Gastrocnemius medialis (tissue), 4 donors: ENCODE data around the gene PLGRKT.

Experiments used
- CTCF ChIP-seq, 5 experiments: fragments of 450-650 bp in 3 of 5; fragments of 200-600 bp in 2 of 5; sonication (generic) in 2 of 5; IDR thresholded peaks in 4 of 5; conservative IDR thresholded peaks in 1 of 5; 1 replicate in 4 of 5; 2 replicates in 1 of 5; pipeline ENCODE4 v1.5.1; 2016 to 2019; ENCODE audit warnings: antibody characterized with exemption in 5 of 5, mild to moderate bottlenecking in 3 of 5, moderate library complexity in 3 of 5
- POLR2A ChIP-seq, 2 donors: fragments of 450-650 bp; IDR thresholded peaks; one replicate each; pipeline ENCODE4 v1.6.1; 2017; ENCODE audit warnings: antibody characterized with exemption in 2 of 2, mild to moderate bottlenecking in 2 of 2, moderate library complexity in 2 of 2

- no peak for TF ChIP-seq CTCF (IDR thresholded peaks at IDR 0.05 in 4 of 5, conservative IDR thresholded peaks at IDR 0.05 in 1 of 5)
- TF ChIP-seq POLR2A (IDR thresholded peaks at IDR 0.05): no peak
These were observed 83.5 kb downstream of the PLGRKT start for GRCh38 chr9:5354184-5354583.
